Transverse colon (tissue), 4 donors: ENCODE data around the gene GADD45G. TPM values are rescaled to one million over a fixed set of nuclear protein-coding genes. Genes with fewer than 3 reads are reported as not detected.

Experiments
- DNase-seq: peaks from one replicate; pipeline ENCODE4 v3.0.0-alpha.2; 2019
- H3K27ac ChIP-seq, 4 donors: fragments of 200-600 bp; sonication (generic); 2 replicates each; pipeline ENCODE4 v1.5.1; 2016 to 2018; ENCODE audit warnings: inconsistent platforms in 4 of 4
- H3K27me3 ChIP-seq: fragments of 200-600 bp; sonication (generic); 2 replicates; pipeline ENCODE4 v1.5.1; 2017; ENCODE audit warnings: inconsistent platforms
- H3K36me3 ChIP-seq, 4 donors: fragments of 200-600 bp; sonication (generic); 2 replicates each; pipeline ENCODE4 v1.5.1; 2017 to 2019; ENCODE audit warnings: inconsistent platforms in 4 of 4
- H3K4me1 ChIP-seq, 4 donors: fragments of 200-600 bp; sonication (generic); 2 replicates each; pipeline ENCODE4 v1.5.1; 2017 to 2020; ENCODE audit warnings: inconsistent platforms in 4 of 4
- H3K4me3 ChIP-seq, 4 donors: fragments of 200-600 bp; sonication (generic); 1 replicate in 1 of 4; 2 replicates in 3 of 4; pipeline versions ENCODE4 v1.5.1 to v1.6.1; 2017 to 2019; ENCODE audit warnings: inconsistent platforms in 4 of 4
- H3K9me3 ChIP-seq, 2 donors: fragments of 200-600 bp; sonication (generic); 2 replicates each; pipeline ENCODE4 v1.5.1; 2017 to 2019; ENCODE audit warnings: inconsistent platforms in 2 of 2
- EP300 ChIP-seq: sonication (generic); formaldehyde crosslinking; IDR thresholded peaks from one replicate; pipeline ENCODE4 v1.6.1; 2017; ENCODE audit warnings: antibody characterized with exemption, low read depth
- POLR2A ChIP-seq: fragments of 450-650 bp; IDR thresholded peaks from one replicate; pipeline ENCODE4 v1.6.1; 2016; ENCODE audit warnings: antibody characterized with exemption, mild to moderate bottlenecking, moderate library complexity
- POLR2AphosphoS5 ChIP-seq, 3 donors: sonication (generic); formaldehyde crosslinking; IDR thresholded peaks; one replicate each; pipeline ENCODE4 v1.6.1; 2016; ENCODE audit warnings: antibody characterized with exemption in 3 of 3
- WGBS, 2 donors: methylation state at CpG; one replicate each; pipeline ENCODE4 v1.1.5; 2018; ENCODE audit warnings: low coverage in 1 of 2; 5-methylcytosine and 5-hydroxymethylcytosine counted together
- in situ Hi-C, 4 donors: fragments of 200-750 bp; cut with MboI; loops; one replicate each; pipeline versions ENCODE4 v1.15.0 to v1.15.1; 2017; ENCODE audit warnings: low sequenced_read_pairs in 3 of 4, low pct_ligation_motif_present in 1 of 4, low pct_unique_long_range_greater_than_20kb in 1 of 4
- intact Hi-C: fragments of 100-400 bp; cut with DNase I; formaldehyde crosslinking; loops from one replicate; pipeline ENCODE4 v1.15.1; 2023; ENCODE audit warnings: low total_unique reads
- total RNA-seq, 4 donors: library from RNA; depleted of rRNA; stranded (reverse); fragments of >200 nt; gene quantifications; one replicate each; pipeline ENCODE4 v1.1.0, GENCODE V29; 2016
- TF ChIP-seq, protein P1 (sequence below), 5 experiments: fragments of 200-600 bp in 3 of 5; fragments of 450-650 bp in 2 of 5; sonication (generic) in 3 of 5; IDR thresholded peaks; 1 replicate in 2 of 5; 2 replicates in 3 of 5; pipeline ENCODE4 v1.5.1; 2016 to 2017; ENCODE audit warnings: antibody characterized with exemption in 5 of 5, inconsistent platforms in 3 of 5, mild to moderate bottlenecking in 2 of 5, moderate library complexity in 1 of 5

Gene GADD45G
- total RNA-seq, 4 donors from 2014 or later = 8.4 to 12.7 (median 10.3) TPM

DNA sequence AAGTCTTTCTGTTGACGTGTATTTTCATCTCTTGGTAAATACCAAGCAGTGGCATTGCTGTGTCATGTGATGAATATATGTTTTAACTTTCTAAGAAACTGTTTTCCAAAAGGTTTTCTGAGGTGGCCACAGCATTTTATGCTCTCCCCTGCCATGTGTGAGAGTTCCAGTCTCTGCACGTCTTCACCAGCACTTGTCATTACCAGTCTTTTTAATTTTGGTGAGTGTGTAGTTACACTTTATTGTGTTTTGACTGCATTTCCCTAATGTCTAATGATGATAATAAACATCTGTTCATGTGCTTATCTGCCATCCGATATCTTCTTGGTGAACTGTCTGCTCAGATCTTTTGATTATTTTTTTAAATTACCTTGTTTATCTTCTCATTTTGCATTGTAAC is 27.4 kb upstream of the GADD45G start:
- no peak for DNase-seq
- Histone ChIP-seq H3K36me3 (no peaks in the 10 kb centered on the region), H3K4me3 (no peak overlapping the region), H3K4me1 (no peaks in the 10 kb centered on the region), H3K9me3 (peaks cover 0 to 3% of the 10 kb centered on the region in 2 donors), H3K27ac (no peak overlapping the region), H3K27me3 (peaks cover 18% of the 10 kb centered on the region)
- TF ChIP-seq POLR2A (no peak), EP300 (no peak), POLR2AphosphoS5 (IDR thresholded peaks at IDR 0.05) (no peak)
- TF ChIP-seq, protein P1, sequence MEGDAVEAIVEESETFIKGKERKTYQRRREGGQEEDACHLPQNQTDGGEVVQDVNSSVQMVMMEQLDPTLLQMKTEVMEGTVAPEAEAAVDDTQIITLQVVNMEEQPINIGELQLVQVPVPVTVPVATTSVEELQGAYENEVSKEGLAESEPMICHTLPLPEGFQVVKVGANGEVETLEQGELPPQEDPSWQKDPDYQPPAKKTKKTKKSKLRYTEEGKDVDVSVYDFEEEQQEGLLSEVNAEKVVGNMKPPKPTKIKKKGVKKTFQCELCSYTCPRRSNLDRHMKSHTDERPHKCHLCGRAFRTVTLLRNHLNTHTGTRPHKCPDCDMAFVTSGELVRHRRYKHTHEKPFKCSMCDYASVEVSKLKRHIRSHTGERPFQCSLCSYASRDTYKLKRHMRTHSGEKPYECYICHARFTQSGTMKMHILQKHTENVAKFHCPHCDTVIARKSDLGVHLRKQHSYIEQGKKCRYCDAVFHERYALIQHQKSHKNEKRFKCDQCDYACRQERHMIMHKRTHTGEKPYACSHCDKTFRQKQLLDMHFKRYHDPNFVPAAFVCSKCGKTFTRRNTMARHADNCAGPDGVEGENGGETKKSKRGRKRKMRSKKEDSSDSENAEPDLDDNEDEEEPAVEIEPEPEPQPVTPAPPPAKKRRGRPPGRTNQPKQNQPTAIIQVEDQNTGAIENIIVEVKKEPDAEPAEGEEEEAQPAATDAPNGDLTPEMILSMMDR (IDR thresholded peaks at IDR 0.05) = no peak
- 75 to 84% methylated on average over 3 of the region's 3 CpGs for WGBS, 2 donors
- intact Hi-C loops = loop anchor here (10.0 kb wide), 1 partner anchor 1297 kb away; no protein-coding TSS in a partner anchor
- in situ Hi-C loops = loop anchor here (25.0 kb wide), 3 partner anchors 1060 to 1285 kb away; partner anchors contain the start of gene DIRAS2 (in 1 of the 4)

DNA sequence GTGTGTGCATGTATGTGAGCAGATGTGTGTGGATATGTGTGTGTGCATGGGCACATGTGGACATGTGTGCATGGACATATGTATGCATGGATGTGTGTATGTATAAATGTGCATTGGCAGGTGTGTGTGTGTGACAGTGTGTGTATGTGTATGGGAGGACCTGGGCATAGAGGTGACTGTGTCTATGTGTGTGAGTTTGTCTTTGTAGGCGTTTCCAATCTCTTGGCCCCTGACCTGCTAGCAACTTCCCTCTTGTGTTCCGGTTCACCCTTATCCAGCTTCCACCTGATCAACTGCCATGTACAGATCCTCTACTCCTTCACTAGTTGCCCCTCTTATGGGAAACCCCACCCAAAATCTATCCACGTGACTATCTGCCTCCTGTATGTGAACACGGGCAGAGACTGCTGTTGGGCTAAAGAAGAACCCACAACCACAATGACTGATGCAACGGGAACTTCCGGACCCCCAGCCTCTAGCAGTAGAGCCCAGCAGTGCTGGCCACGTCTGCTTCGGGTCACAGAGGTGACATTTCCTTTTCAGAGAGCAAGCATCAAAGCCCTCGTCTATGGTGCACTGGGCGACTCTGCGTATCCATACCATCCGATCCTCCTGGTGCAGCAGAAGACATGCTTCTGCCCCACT is 24.9 kb upstream of the GADD45G start:
- Histone ChIP-seq H3K4me1 (no peaks in the 10 kb centered on the region), H3K4me3 (no peak overlapping the region), H3K9me3 (peaks cover 0 to 3% of the 10 kb centered on the region in 2 donors), H3K36me3 (no peaks in the 10 kb centered on the region), H3K27me3 (peaks cover 23% of the 10 kb centered on the region), H3K27ac (no peak overlapping the region)
- DNase-seq = no peak
- TF ChIP-seq POLR2A (no peak), EP300 (no peak), POLR2AphosphoS5 (IDR thresholded peaks at IDR 0.05) (no peak)
- TF ChIP-seq, protein P1 (IDR thresholded peaks at IDR 0.05) = no peak
- 34 to 79% methylated on average over 5 to 12 of the region's 12 CpGs for WGBS, 2 donors
- in situ Hi-C loops = loop anchor here (25.0 kb wide), 3 partner anchors 1057 to 1282 kb away; partner anchors contain the start of gene DIRAS2 (in 1 of the 4)
- intact Hi-C loops = loop anchor here (10.0 kb wide), 1 partner anchor 1295 kb away; no protein-coding TSS in a partner anchor

DNA sequence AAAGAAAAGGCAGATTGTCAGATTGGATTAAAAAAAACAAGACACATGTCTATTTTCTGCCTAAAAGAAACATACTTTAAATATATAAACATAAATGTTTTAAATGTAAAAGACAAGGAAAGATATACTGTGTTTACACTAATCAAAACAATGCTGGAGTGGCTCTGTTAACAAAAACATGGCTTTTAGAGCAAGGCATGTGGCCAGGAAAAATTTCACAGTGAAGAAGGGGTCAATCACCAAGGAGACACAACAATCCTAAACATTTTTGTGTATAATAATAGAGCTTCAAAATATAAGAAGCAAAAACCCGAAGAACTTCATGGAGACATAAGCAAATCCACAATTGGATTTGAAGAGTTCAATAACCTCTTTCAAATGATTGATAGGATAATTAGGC is 18.5 kb upstream of the GADD45G start:
- intact Hi-C loops = no loop called here
- H3K4me3 ChIP-seq = no peak overlapping the region
- in situ Hi-C loops = loop anchor here (25.0 kb wide), 3 partner anchors 1051 to 1276 kb away; partner anchors contain the start of gene DIRAS2 (in 1 of the 4)
- TF ChIP-seq POLR2AphosphoS5 (IDR thresholded peaks at IDR 0.05) (no peak), EP300 (no peak), POLR2A (no peak)
- TF ChIP-seq, protein P1 (IDR thresholded peaks at IDR 0.05) = no peak
- peaks cover 18% of the 10 kb centered on the region for H3K27me3 ChIP-seq
- no peak for DNase-seq
- H3K36me3 ChIP-seq = no peaks in the 10 kb centered on the region
- no peaks in the 10 kb centered on the region for H3K4me1 ChIP-seq
- WGBS, 2 donors = 30 to 83% methylated on average over 1 of the region's 1 CpG
- H3K27ac ChIP-seq = no peak overlapping the region
- no peaks in the 10 kb centered on the region for H3K9me3 ChIP-seq

DNA sequence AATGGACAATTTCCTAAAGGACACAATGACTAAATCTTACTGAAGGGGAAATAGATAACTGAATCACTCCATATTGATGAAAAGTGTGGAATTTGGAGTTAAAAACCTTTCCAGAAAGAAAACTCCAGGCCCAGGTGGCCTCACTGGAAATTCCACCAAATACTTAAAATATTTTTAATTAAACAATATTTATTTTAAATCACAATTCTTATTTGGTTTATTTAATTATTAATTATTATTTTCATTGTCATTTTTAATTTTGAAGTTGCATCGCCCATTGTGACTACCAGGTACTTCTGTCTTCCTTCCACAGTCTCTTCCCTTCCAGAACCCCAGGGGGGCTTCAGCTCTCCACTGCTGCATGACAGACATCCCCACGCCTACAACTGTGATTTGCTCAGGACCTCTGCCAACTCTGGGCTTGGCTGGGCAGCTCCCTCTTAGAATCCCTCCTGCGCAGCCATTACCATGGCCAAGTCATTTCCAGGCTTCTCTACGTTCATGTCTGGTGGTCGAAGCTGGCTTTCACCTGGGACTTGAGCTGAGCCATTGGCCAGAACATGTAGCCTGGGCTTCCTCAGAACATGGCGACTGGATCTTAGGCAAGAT is 16.4 kb upstream of the GADD45G start:
- peaks cover 0 to 2% (median 0%) of the 10 kb centered on the region in 4 donors for H3K4me1 ChIP-seq
- no peak for TF ChIP-seq POLR2A
- no peak for TF ChIP-seq POLR2AphosphoS5 (IDR thresholded peaks at IDR 0.05)
- no peak for TF ChIP-seq EP300
- TF ChIP-seq, protein P1 (IDR thresholded peaks at IDR 0.05) = no peak
- intact Hi-C loops = no loop called here
- no peaks in the 10 kb centered on the region for H3K36me3 ChIP-seq
- WGBS, 2 donors = 70 to 83% methylated on average over 2 to 6 of the region's 6 CpGs
- no peak for DNase-seq
- no peak overlapping the region for H3K27ac ChIP-seq
- no peak overlapping the region for H3K4me3 ChIP-seq
- peaks cover 9% of the 10 kb centered on the region for H3K27me3 ChIP-seq
- in situ Hi-C loops = loop anchor here (25.0 kb wide), 3 partner anchors 1049 to 1274 kb away; partner anchors contain the start of gene DIRAS2 (in 1 of the 4)
- H3K9me3 ChIP-seq = no peaks in the 10 kb centered on the region
